HG03521 (cell line): ENCODE measurements around the gene NUAK1.

Experiments
- ATAC-seq: cut with Tn5 transposase; IDR thresholded peaks from one replicate; pipeline ENCODE4 v1.9.1; 2021; ENCODE audit warnings: mild to moderate bottlenecking, moderate library complexity; ENCODE audit not compliant: unreplicated experiment

Gene NUAK1

DNA sequence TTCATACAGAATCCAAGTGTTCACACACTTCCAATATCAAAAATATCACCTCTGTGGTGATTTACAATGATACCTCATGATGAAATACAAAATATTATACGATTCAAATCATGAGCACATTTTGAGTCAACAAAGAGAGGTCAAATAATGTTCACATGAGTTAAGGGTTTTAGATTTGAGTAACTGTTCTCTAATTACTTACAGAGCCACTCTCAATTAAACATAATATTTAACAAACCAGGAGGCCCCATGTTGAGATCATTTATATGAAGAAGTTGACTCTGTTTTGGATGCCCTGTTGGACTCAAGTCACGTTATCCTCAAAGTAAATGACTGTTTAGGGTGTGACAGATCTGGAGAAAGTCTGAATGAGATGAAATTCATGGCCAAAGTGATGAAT, 53.5 kb downstream of the NUAK1 start:
- no peak for ATAC-seq

DNA sequence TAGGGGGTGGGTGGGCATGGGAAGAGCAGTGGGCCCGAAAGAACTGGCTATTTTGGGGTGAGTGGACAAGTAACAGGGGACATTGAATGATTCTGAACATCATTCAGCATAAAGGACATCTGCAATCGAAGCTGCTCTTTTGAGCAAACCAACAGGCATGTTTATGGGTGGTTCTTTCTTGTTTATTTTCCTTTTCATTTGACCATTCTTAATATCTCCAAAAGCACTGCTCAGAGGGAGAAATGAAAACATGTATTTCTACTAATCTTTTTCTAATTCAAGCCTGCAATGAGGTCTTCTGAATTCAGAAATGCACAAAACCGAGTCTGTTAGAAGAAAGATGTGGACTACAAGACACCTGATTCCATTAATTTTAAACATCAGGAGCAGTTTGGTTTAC, 54.0 kb downstream of the NUAK1 start:
- no peak for ATAC-seq

DNA sequence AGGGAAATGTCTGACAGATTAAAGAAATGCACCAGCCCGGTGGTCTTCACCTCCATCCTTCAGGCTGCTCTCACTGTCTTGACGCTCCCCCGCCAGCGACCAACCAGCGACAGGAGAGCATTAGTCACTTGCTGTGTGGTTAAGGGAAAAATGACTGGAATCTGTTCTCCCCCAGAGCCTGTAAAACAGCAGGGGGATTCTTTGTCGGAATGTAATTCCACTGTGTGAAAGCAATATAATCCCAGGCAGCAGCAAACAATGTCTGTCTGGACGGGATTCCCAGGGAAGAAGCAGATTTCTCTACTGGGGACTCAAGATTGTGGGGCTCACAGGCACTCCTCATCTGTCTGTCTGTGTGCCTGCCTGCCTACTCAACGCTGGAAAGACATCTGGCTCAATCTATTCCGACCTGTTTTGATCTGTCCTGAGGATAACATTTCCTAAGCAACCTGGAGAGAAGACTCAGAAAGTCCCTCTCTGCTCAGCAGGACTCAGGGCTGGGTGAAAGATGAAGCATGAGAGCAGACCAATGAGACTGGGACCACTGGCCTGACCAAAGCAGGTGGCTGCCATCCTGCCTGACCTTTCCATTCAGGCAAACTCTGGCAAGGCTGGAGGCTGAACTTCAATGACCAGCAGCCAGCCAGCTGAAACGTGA, 54.6 kb downstream of the NUAK1 start:
- ATAC-seq = no peak

DNA sequence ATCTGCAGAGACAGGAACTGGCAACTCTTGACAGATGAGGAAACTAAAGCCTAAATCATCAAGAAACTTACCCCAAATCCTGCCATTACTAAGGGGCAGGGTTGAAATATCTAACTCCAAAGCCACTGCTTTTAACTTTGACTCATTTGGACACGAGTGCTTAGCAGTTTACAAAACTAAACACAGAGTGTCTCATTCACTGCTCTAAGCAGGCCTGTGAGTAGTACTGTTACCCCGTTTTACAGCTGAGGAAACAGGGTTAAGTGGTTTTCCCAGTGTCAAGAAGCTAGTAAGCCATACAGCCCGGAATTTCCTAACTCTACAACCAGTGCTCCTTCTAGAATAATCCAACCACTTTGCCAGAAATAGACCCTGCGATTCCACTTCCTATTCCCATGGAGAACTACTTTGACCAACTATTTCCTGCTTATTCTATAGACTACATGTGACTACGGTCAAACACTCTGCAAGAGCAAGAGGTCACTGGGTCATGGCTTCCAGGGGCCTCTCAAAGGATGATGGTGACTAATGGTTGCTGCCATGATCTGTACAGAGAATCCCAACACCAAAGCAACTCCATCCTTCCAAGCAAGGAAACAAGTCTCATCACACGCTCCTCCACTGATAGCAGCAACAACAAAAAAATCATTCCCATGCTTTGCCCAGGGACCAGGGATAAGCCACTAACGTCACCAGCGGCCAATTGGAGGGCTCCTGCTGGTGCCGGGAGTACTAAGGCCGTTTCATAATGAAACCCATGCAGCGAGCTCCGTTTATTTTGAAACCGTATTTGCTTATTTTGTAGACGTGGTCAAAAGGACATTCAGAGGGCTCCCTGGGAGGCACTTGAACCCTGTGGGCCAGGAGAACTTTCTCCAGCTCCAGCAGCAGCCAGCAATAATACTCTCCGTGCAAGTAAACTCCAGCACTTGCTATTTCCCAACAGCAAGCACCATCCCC, 56.3 kb downstream of the NUAK1 start:
- ATAC-seq = no peak

DNA sequence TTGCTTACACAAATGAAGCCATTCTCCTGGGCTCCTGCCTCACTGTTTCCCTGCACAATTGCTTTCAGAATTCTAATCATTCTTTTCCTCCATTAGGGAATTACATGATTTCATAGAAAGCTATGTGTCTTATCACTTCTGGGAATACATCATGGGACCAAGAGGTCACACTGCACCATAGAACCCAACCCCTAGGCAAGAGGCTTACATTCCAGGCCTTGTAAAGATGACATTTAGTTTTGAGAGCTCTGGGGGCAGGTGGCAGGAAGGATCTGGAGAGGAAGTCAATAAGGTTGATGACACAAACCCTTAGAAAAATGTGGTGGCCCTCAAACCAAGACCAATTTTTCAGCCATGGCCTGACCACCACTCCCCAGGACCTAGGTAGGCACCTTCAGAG, 57.1 kb downstream of the NUAK1 start:
- ATAC-seq = no peak

DNA sequence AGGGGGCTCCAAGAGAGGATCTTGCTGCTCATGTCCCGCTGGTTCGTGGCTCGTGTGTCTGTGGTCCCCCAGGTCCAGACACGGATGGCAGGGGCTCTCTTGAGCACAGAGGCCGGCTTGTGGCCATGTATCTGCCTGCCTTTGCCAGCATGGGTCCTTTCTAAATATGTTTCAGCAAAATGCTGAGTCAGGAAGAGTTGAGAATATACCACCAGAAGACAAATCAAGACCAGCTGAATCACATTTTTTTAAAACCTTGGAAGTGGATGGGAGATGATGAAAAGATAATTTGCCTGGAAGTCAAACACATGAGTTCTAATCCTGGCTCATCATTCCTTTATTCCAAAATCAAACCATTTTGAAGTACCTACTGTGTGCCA, 58.0 kb downstream of the NUAK1 start:
- ATAC-seq = no peak

DNA sequence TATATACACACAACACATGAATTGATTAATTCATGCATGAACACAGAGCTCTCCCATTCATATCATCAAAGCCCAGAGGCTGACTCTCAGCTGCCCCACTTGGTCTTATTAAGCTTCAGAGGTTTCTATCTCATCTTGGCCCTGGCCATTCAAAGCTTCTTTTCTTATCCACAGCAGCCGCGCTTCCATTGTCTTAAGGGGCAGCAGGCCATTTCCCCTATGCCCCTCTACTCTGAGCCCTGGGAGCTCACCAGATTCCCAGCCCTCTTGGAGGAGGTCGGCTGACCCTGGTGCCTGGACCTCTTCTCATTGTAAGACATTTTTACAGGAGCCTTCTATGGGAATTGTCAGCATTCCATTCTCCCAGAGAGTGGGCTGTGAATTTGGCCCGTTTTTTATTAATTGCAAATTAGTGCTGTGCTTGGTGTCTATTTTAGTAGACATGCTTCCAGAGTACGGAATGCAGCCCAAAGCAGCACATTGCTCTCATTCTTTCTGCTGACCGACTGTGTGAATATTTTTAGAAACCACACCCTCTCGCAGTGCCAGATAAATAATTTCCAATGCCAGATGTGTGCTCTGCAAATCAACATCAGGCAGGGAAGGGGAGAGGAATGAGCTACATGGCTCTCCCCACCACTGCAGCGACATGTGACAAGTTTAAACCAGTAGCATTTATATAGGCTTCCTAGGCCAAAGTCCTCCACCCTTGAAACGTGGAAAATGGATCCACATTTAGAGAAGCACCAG, 58.5 kb downstream of the NUAK1 start:
- no peak for ATAC-seq

DNA sequence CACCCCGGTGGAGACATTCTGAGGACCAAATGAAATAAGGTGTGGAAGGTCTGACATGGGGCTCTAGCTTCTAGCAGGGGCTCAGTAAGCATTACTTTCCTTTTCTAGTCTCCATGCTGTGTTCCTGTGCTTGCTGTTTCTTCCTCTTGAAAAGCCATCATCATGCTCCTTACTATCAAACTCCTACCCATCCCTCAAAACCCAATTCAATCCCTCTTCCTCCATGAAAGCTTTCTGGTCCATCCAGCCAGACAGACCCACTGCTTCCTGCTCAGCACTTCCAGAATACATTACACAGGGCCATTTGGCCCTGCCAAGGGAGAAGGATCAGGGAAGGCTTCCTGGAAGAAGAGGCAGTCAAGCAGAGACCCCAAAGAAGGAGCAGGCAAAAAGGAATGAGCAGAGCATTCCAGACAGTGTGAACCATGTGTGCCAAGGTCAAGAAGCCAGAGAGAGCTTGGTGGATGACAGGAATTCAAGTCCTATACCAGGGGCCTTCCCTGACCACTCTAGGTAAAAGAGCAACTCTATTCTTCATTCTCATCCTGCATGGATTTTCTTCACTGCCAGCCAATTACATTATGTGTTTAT, 59.5 kb downstream of the NUAK1 start:
- ATAC-seq = no peak

DNA sequence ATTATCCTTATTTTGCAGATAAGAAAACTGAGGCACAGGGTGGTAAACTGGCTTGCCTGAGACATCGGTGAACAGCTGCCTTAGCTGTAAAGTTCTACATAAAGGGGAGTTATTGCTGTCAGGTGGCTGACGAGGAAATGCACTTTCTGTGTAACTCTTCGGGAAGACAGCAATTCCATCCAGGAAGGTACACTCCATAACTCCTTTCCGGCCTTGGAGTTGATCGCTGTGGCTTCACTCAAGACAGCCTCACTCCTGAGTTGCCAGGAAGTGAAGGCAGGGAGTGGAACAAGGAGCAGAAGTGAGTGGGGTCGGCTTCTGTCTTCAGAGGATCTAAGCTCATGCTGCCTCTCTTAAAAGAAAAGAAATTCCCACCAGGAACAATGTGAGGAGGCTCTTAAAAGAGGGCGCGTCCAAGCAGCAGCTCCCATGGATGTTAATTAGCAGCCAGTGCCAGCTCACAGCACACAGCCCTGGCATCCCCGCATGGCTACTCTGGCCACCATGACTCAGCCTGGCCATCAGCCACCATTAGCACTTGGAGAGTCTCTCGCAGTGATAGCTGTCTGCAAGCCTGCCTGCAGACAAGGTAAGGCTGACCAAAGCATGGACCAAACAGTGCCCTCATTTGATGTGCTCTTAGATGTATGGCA, 60.3 kb downstream of the NUAK1 start:
- no peak for ATAC-seq

DNA sequence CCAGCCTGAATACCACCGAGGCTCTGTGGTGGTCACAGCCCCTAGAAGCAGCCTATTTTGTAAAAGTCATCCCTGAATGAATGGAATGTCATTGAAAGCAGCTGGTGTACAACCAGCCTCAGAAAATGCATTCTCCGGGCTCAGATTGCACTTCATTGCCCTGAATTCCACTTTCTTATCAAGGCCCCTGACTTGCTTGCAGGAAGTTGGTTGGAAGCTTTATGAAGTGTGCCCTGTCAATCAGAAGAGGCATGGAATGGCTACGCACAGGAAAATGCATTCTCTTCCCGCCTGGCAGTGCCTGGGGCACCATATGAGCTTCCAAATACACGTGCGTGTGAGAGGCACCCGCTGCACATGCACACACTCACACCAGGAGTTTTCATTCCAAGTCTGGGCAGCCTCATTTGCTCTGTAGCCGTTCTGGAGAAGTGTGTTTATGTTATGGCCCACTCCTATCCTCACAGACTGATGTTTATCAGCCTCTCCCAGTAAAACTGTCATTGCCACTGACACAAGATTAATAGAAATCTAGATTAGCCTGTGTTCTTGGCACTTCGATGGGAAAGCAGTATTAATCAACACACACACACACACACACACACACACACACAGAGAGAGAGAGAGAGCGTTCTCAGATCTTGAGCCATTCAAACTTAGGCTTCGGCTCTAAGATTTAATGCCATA, 63.9 kb downstream of the NUAK1 start:
- no peak for ATAC-seq

DNA sequence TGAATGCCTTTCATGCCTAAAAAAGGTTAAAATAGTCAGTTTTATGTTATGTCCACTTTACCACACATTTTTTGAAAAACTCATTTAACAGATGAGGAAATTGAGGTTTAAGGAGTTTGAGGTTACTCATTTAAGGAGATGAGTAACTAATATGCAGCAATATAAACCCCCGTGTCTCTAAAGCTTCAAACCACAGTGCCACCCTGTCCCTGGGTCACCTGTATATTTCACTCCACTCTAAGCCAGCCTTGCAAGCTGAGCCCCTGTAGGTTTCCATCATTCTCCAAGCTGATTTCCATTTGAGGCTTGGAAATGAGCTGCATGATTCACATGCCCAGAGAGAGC, 64.4 kb downstream of the NUAK1 start:
- ATAC-seq = no peak

DNA sequence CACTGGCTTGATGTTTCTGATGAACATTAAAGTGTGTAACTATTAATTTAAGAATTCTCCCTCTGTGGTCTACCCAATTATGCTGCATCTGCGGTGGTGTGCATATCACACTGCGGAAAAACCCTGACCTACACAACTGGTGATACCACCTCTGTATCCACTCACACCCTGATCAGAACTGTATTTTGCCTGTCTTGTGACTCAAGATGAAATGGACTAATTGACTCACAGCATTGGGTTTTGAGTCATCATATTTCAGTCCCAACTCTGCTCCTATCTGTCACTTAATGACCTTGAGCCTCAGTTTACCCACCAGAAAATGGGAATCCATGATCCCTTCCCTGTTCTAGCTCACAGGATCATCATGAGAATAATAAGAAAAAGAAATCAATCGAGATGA, 65.6 kb downstream of the NUAK1 start:
- no peak for ATAC-seq

DNA sequence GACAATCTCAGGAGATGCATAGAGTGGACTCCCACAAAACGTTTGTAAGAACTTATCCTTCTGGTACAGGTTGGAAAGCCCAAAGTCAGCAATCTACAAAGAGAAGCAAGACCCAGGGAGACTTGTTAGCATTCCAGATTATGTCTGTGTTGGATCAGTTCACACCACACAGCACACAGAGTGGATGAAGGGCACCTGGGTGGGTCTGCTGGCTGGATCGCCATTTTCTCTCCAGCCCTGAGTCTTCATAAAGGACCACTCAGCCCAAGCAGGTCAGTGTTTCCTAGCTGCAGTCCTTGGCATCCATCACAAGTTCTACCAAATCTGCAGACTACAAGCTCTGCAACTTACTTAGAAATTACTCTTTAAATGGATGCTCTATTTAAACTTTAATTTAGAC, 66.0 kb downstream of the NUAK1 start:
- ATAC-seq = no peak

DNA sequence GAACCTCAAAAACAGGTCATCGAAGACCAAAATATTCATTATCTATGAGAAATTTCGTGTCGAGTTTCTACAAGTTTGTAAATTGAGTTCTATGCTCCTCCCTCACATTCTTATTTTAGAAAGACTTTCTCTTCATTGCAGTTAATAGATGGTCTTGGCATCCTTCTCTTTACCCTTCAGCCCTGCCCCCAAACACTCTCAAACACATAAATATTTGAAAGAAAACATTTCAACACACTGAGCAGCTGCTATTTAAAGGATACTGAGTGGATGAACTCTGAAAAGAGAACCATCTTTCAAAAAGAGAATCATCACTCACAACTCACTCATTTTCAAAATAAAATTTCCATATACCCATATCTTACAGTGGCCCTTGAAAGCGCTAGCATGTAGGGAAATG, 67.1 kb downstream of the NUAK1 start:
- ATAC-seq = no peak

DNA sequence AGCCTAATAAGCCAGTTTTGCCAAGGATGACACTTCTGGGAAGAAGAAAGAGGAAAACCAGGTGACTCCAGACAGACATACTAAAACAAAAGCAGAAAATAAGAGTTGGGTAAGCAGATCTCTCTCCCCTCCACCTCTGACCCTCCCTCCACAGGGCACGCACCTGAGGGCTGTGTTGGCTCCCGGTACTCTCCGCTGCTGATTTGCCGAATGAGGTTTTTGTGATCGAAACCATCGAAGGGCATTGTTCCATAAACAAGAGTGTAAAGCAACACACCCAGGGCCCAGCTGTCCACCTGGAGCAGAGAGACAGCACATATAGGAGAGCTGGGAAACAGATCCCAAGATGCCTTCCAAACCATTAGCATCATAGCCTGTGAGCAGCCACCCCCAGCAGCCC, 68.1 kb downstream of the NUAK1 start:
- ATAC-seq = no peak

DNA sequence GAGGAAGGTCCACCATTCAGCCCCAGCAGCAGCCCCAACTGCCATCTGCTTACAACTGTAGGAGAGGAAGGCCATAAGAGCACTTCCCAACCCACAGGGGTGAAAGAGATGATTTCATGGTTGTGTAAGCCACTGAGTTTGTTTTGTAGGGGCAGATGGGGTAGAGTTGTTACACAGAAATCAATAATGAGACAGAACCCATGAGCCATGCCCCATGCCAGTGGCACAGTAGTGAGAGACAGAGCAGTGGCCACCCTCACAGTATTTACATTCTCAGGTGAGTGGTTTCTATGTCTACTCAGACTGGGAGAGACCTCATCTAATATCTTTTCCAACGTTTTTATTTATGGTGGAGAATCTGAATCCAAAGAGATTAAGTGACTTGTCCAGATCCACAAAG, 68.6 kb downstream of the NUAK1 start:
- no peak for ATAC-seq

DNA sequence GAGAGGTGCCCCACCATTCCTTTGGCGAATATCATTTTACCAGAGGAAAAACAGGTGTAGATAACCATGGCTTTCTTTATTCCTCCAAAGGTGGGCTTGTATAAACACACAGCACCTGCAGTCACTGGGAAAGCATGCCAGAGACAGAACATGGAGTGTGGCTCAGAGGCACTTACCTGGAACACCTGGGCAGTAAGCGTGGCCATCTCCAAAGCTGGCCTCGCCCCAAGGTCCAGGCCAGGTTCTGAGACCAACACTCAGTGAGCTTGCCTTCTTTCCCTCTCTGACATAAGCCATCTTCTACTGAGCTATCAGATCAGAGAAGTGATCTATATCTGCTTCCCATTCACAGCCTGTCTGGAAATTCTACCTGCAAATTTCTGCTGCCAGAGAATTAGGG, 70.5 kb downstream of the NUAK1 start:
- ATAC-seq = no peak

DNA sequence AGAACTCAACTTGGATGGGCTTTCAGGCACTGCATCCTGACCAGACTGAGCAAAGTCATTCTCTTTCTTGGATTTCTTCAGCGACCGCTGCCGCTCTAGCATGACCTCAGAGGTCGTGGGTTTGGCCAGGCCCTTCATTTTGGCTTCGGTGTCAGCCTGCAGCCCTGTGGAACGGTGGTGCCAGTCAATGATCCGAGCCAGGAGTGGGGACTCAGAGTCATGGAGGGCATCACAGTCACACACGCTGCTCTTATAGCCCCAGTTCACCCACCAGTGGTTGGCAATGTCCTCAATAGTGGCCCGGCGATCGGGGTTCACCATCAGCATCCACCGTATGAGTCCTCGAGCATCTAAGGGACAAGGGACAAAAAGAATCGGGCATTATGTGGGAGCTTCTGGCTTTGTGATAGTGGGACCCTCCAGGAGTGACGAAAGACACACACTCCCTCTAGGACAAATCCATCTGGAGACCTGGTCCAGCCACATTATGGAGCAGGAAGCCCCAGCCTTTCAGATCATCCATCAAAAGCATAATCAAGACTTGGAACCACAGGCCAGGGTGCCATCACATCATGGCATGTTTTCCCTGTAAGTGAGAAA, 71.0 kb downstream of the NUAK1 start:
- no peak for ATAC-seq

DNA sequence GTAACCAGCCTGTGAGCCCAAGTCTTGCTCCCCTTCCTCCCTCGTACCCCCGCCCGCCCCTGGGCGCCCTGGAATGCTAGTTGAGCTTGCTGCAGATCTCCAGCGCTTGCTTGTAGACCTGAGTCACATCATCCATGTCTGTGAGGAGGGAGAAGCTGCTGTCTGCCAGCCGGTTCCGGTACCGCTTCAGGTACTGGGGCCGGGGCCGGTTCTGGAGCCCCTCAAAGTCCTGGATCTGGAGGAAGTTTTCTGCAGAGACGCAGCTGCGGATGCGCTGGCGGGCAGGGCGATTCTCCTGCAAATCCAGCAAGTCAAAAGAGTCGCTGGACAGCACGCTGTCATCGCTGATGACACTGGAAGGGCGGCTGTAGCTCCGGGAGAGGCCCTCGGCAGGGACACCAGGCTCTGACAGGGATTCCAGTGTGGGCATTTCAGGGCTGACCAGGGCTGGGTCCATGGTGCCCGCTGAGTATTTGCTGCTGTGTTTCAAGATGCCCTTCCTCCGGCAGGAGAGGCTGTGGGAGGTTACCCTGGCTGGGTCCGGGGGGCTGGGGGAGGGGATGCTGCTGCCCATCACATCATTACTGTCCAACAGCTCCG, 71.9 kb downstream of the NUAK1 start:
- no peak for ATAC-seq
